Mesothelial cell of epicardium (in vitro differentiated cells): ENCODE results near the gene KCNS3. TPM values are rescaled to one million over a fixed set of nuclear protein-coding genes. Genes with fewer than 3 reads are reported as not detected.

Experiments
- DNase-seq, 2 experiments: peaks; one replicate each; pipeline ENCODE4 v3.0.0; 2021; ENCODE audit warnings: low spot score in 2 of 2; ENCODE audit not compliant: unreplicated experiment in 2 of 2
- H3K27ac Mint-ChIP-seq: 2 replicates; pipeline ENCODE4 v1.8.0; 2021; ENCODE audit warnings: mixed read lengths
- H3K27me3 Mint-ChIP-seq: 2 replicates; pipeline ENCODE4 v1.8.0; 2021; ENCODE audit warnings: low read depth, mixed read lengths
- H3K36me3 Mint-ChIP-seq: 2 replicates; pipeline ENCODE4 v1.8.0; 2021; ENCODE audit warnings: mixed read lengths
- H3K4me1 Mint-ChIP-seq: 2 replicates; pipeline ENCODE4 v1.8.0; 2021; ENCODE audit warnings: mixed read lengths
- H3K4me3 Mint-ChIP-seq: 2 replicates; pipeline ENCODE4 v1.8.0; 2021; ENCODE audit warnings: mild to moderate bottlenecking, moderate library complexity, mixed read lengths
- H3K9me3 Mint-ChIP-seq: 2 replicates; pipeline ENCODE4 v1.8.0; 2021; ENCODE audit warnings: mixed read lengths
- CTCF ChIP-seq: fragments of 200-600 bp; sonication (generic); IDR thresholded peaks from one replicate; pipeline ENCODE4 v1.5.0; 2021; ENCODE audit warnings: antibody characterized with exemption; ENCODE audit not compliant: unreplicated experiment
- total RNA-seq: library from RNA; stranded (reverse); gene quantifications from 3 replicates; pipeline ENCODE4 v1.2.1, GENCODE V29; 2021

The KCNS3 gene
- total RNA-seq, 1 donor from 2014 or later: 2.4 TPM

GRCh38 chr2:17864676-17865075, 13.8 kb upstream of the KCNS3 start:
- Mint-ChIP-seq H3K4me1 (no peaks in the 10 kb centered on the region), H3K27ac (no peak overlapping the region), H3K4me3 (no peak overlapping the region), H3K36me3 (no peaks in the 10 kb centered on the region), H3K9me3 (no peaks in the 10 kb centered on the region), H3K27me3 (peaks cover 33% of the 10 kb centered on the region)
- no peak for DNase-seq
- TF ChIP-seq CTCF: no peak

GRCh38 chr2:17867133-17867532, 11.3 kb upstream of the KCNS3 start:
- Mint-ChIP-seq H3K4me1 (no peaks in the 10 kb centered on the region), H3K27ac (no peak overlapping the region), H3K27me3 (peaks cover 42% of the 10 kb centered on the region), H3K4me3 (no peak overlapping the region), H3K36me3 (no peaks in the 10 kb centered on the region), H3K9me3 (no peaks in the 10 kb centered on the region)
- TF ChIP-seq CTCF: no peak
- DNase-seq: no peak

GRCh38 chr2:17869128-17869527, 9.3 kb upstream of the KCNS3 start:
- no peak overlapping the region for H3K4me3 Mint-ChIP-seq
- H3K36me3 Mint-ChIP-seq: no peaks in the 10 kb centered on the region
- DNase-seq: no peak
- no peaks in the 10 kb centered on the region for H3K4me1 Mint-ChIP-seq
- no peaks in the 10 kb centered on the region for H3K9me3 Mint-ChIP-seq
- H3K27me3 Mint-ChIP-seq: peaks cover 58% of the 10 kb centered on the region
- no peak for TF ChIP-seq CTCF
- no peak overlapping the region for H3K27ac Mint-ChIP-seq

- H3K36me3 Mint-ChIP-seq: no peaks in the 10 kb centered on the region
- no peaks in the 10 kb centered on the region for H3K9me3 Mint-ChIP-seq
- no peak for TF ChIP-seq CTCF
- H3K4me1 Mint-ChIP-seq: no peaks in the 10 kb centered on the region
- DNase-seq: no peak
- H3K27me3 Mint-ChIP-seq: peaks cover 79% of the 10 kb centered on the region
- H3K4me3 Mint-ChIP-seq: no peak overlapping the region
- H3K27ac Mint-ChIP-seq: no peak overlapping the region
Measured at GRCh38 chr2:17871639-17872038, 6.8 kb upstream of the KCNS3 start.

GRCh38 chr2:17873021-17873420, 5.4 kb upstream of the KCNS3 start:
- no peak for DNase-seq
- no peak for TF ChIP-seq CTCF
- H3K27ac Mint-ChIP-seq: no peak overlapping the region
- H3K9me3 Mint-ChIP-seq: no peaks in the 10 kb centered on the region
- H3K4me1 Mint-ChIP-seq: peaks cover 3% of the 10 kb centered on the region
- no peaks in the 10 kb centered on the region for H3K36me3 Mint-ChIP-seq
- no peak overlapping the region for H3K4me3 Mint-ChIP-seq
- H3K27me3 Mint-ChIP-seq: peaks cover 93% of the 10 kb centered on the region

GRCh38 chr2:17876590-17876989, 1.9 kb upstream of the KCNS3 start:
- peaks cover 91% of the 10 kb centered on the region for H3K27me3 Mint-ChIP-seq
- peaks cover 14% of the 10 kb centered on the region for H3K4me1 Mint-ChIP-seq
- no peaks in the 10 kb centered on the region for H3K9me3 Mint-ChIP-seq
- H3K36me3 Mint-ChIP-seq: no peaks in the 10 kb centered on the region
- DNase-seq: no peak
- peak overlapping the region; percentile 14 for H3K4me3 Mint-ChIP-seq
- H3K27ac Mint-ChIP-seq: no peak overlapping the region
- no peak for TF ChIP-seq CTCF
